HG03280 (cell line): ENCODE results near the gene PDE4A.

Source experiments
- ATAC-seq: cut with Tn5 transposase; IDR thresholded peaks from one replicate; pipeline ENCODE4 v1.9.1; 2021; ENCODE audit warnings: mild to moderate bottlenecking, moderate library complexity; ENCODE audit not compliant: unreplicated experiment

Gene PDE4A

GRCh38 chr19:10505583-10506229 lies 85.4 kb downstream of the PDE4A start:
- no peak for ATAC-seq

- no peak for ATAC-seq
Measured at GRCh38 chr19:10508036-10508435, 87.7 kb downstream of the PDE4A start.

GRCh38 chr19:10508707-10509106 lies 88.4 kb downstream of the PDE4A start:
- ATAC-seq = no peak

GRCh38 chr19:10510301-10510802 lies 90.0 kb downstream of the PDE4A start:
- ATAC-seq = no peak

GRCh38 chr19:10513223-10513622 lies 92.9 kb downstream of the PDE4A start:
- ATAC-seq = no peak

- ATAC-seq = no peak
Measured at GRCh38 chr19:10514211-10515145, 94.1 kb downstream of the PDE4A start.

- no peak for ATAC-seq
Measured at GRCh38 chr19:10516064-10516385, 95.7 kb downstream of the PDE4A start.

- no peak for ATAC-seq
Measured at GRCh38 chr19:10516671-10517286, 96.4 kb downstream of the PDE4A start.

GRCh38 chr19:10517361-10517759 lies 97.0 kb downstream of the PDE4A start, which contains the start of gene S1PR5:
Gene S1PR5, minus strand, starts transcription at chr19:10517447. Its CDS starts 2,436 bp downstream, at chr19:10515011.
- no peak for ATAC-seq

- ATAC-seq = no peak
Measured at GRCh38 chr19:10517760-10518443, 97.6 kb downstream of the PDE4A start.

GRCh38 chr19:10518444-10519361 lies 98.4 kb downstream of the PDE4A start:
- ATAC-seq = no peak
